Measurements from ENCODE around the gene GJD2. TPM values are rescaled to one million over a fixed set of nuclear protein-coding genes. Genes with fewer than 3 reads are reported as not detected.

The GJD2 gene
- total and polyA plus RNA-seq, 4 donors, result not detected

DNA sequence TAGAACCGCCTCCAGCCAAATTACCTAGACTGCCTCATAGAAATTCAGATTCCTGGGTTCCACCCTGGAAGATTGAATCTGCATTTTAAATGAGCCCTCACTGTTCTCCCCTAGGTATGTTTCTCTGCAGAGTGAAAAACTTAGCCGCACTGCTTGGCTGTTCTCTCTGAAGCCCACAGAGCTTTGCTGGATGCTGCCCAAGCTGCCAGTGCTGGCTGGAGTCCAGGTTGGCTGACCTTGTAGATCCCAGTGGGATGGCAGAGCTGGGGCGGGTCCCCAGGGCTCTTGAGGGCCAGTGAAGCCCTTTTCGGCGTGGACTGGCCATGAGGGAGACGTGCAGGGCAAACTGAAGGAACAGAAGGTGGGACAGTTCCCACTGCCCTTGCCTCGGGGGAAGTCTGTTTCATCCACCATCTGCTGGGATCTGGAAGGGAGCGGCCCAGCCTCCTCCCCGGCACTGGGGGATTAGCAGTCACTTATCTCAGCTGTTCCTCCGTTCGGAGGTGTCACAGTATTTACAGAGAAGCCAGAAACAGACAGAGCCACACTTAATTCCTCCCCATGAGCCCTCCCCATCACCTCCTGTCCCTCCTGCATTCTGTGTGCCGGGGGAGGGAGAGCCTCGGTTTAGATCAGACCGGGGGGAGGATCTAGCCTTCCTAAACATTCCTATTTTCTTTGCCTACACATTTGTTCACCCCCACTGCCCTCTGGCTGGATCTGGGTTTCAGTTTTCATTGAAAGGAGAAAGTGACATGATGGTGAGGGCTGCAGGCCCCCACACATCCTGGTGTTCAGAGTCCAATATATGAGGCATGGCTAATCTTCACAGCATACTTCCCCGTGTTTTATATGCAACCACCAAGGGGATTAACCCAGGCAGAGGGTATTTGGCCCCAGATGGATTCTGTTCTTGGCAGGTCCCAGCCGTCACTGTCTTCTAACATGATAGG is 44.6 kb upstream of the GJD2 start:
- no peak for DNase-seq (ENCODE audit: low spot score)
- Histone ChIP-seq H3K36me3 (ENCODE audit: control insufficient read depth in 4 of 4, insufficient read depth in 3 of 4, low read depth in 1 of 4, low read length in 3 of 4) (no peaks in the 10 kb centered on the region), H3K4me1 (ENCODE audit: control insufficient read depth in 4 of 4, insufficient read depth in 4 of 4, low read length in 3 of 4) (peaks cover 0 to 4% (median 2%) of the 10 kb centered on the region in 4 donors), H3K27me3 (ENCODE audit: control insufficient read depth in 4 of 4, insufficient read depth in 4 of 4, low read length in 3 of 4) (peaks cover 0 to 3% (median 0%) of the 10 kb centered on the region in 4 donors), H3K27ac (ENCODE audit: low read depth in 1 of 2, low read length in 2 of 2) (no peak overlapping the region), H3K4me3 (ENCODE audit: low read depth in 1 of 3, low read length in 3 of 3) (no peak overlapping the region), H3K9ac (ENCODE audit: low read depth in 1 of 2, low read length in 2 of 2) (no peak overlapping the region), H3K9me3 (ENCODE audit: control insufficient read depth in 4 of 4, low read length in 3 of 4) (no peaks in the 10 kb centered on the region)
- no peak for TF ChIP-seq NR2F2 (IDR thresholded peaks at IDR 0.05)
- TF ChIP-seq RXRA (IDR thresholded peaks at IDR 0.05), result no peak
- no peak for TF ChIP-seq FOXA1 (IDR thresholded peaks at IDR 0.05)
- TF ChIP-seq, protein P1, sequence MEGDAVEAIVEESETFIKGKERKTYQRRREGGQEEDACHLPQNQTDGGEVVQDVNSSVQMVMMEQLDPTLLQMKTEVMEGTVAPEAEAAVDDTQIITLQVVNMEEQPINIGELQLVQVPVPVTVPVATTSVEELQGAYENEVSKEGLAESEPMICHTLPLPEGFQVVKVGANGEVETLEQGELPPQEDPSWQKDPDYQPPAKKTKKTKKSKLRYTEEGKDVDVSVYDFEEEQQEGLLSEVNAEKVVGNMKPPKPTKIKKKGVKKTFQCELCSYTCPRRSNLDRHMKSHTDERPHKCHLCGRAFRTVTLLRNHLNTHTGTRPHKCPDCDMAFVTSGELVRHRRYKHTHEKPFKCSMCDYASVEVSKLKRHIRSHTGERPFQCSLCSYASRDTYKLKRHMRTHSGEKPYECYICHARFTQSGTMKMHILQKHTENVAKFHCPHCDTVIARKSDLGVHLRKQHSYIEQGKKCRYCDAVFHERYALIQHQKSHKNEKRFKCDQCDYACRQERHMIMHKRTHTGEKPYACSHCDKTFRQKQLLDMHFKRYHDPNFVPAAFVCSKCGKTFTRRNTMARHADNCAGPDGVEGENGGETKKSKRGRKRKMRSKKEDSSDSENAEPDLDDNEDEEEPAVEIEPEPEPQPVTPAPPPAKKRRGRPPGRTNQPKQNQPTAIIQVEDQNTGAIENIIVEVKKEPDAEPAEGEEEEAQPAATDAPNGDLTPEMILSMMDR (IDR thresholded peaks at IDR 0.05; ENCODE audit: low read depth, low read length, missing input control), result no peak
- no peak for TF ChIP-seq ZBTB33 (IDR thresholded peaks at IDR 0.05)
- no peak for TF ChIP-seq JUND (IDR thresholded peaks at IDR 0.05)
- no peak for TF ChIP-seq HNF4G (IDR thresholded peaks at IDR 0.05)
- no peak for TF ChIP-seq RAD21 (IDR thresholded peaks at IDR 0.05)
- TF ChIP-seq, protein P2, sequence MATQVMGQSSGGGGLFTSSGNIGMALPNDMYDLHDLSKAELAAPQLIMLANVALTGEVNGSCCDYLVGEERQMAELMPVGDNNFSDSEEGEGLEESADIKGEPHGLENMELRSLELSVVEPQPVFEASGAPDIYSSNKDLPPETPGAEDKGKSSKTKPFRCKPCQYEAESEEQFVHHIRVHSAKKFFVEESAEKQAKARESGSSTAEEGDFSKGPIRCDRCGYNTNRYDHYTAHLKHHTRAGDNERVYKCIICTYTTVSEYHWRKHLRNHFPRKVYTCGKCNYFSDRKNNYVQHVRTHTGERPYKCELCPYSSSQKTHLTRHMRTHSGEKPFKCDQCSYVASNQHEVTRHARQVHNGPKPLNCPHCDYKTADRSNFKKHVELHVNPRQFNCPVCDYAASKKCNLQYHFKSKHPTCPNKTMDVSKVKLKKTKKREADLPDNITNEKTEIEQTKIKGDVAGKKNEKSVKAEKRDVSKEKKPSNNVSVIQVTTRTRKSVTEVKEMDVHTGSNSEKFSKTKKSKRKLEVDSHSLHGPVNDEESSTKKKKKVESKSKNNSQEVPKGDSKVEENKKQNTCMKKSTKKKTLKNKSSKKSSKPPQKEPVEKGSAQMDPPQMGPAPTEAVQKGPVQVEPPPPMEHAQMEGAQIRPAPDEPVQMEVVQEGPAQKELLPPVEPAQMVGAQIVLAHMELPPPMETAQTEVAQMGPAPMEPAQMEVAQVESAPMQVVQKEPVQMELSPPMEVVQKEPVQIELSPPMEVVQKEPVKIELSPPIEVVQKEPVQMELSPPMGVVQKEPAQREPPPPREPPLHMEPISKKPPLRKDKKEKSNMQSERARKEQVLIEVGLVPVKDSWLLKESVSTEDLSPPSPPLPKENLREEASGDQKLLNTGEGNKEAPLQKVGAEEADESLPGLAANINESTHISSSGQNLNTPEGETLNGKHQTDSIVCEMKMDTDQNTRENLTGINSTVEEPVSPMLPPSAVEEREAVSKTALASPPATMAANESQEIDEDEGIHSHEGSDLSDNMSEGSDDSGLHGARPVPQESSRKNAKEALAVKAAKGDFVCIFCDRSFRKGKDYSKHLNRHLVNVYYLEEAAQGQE (IDR thresholded peaks at IDR 0.05), result no peak
- no peak for TF ChIP-seq MAX (IDR thresholded peaks at IDR 0.05)
- no peak for TF ChIP-seq HNF4A (conservative IDR thresholded peaks at IDR 0.05)
- TF ChIP-seq SP1 (IDR thresholded peaks at IDR 0.05), result no peak
- no peak for TF ChIP-seq GABPA (IDR thresholded peaks at IDR 0.05 in 1 of 2, conservative IDR thresholded peaks at IDR 0.05 in 1 of 2)
- no peak for TF ChIP-seq YY1 (IDR thresholded peaks at IDR 0.05)
- TF ChIP-seq FOXA2 (IDR thresholded peaks at IDR 0.05), result no peak
- TF ChIP-seq ATF3 (IDR thresholded peaks at IDR 0.05), result no peak
- no peak for TF ChIP-seq TAF1 (conservative IDR thresholded peaks at IDR 0.05)
- no peak for TF ChIP-seq EGR1 (IDR thresholded peaks at IDR 0.05; ENCODE audit: low read depth in 2 of 2)
- WGBS, result 37% methylated on average over 16 of the region's 16 CpGs
